Large intestine (tissue), 3 donors: ENCODE results near the gene RNF11. TPM values are rescaled to one million over a fixed set of nuclear protein-coding genes. Genes with fewer than 3 reads are reported as not detected.

Source experiments
- DNase-seq, 2 donors: peaks; one replicate each; pipeline versions ENCODE4 v3.0.0 to v3.0.0-alpha.2; 2013
- H3K27ac ChIP-seq: one replicate; pipeline ENCODE4 v1.5.1; 2013; ENCODE audit warnings: low read length
- H3K27me3 ChIP-seq: 2 replicates; pipeline ENCODE4 v1.6.1; 2013; ENCODE audit warnings: low read length; ENCODE audit not compliant: control insufficient read depth, insufficient read depth
- H3K36me3 ChIP-seq: 2 replicates; pipeline ENCODE4 v1.6.1; 2013; ENCODE audit warnings: low read length; ENCODE audit not compliant: control insufficient read depth, insufficient read depth
- H3K4me1 ChIP-seq: one replicate; pipeline ENCODE4 v1.6.1; 2013; ENCODE audit warnings: low read length; ENCODE audit not compliant: control insufficient read depth, insufficient read depth
- H3K4me3 ChIP-seq: one replicate; pipeline ENCODE4 v1.5.1; 2013; ENCODE audit warnings: low read length
- H3K9me3 ChIP-seq: one replicate; pipeline ENCODE4 v1.6.1; 2013; ENCODE audit warnings: mild to moderate bottlenecking, low read depth, low read length, moderate library complexity; ENCODE audit not compliant: control insufficient read depth
- WGBS: methylation state at CpG from one replicate; pipeline ENCODE4 v1.1.5; 2013; ENCODE audit warnings: low lambda C conversion rate; ENCODE audit not compliant: insufficient coverage; 5-methylcytosine and 5-hydroxymethylcytosine counted together
- polyA plus RNA-seq: library from polyadenylated mRNA; unstranded; fragments of 120-200 nt; gene quantifications from one replicate; pipeline ENCODE4 v1.2.1, GENCODE V29; 2013

The RNF11 gene
- polyA plus RNA-seq, 1 donor, result 80.0 TPM

- WGBS, result 100% methylated on average over 1 of the region's 4 CpGs
- H3K4me3 ChIP-seq, result no peak overlapping the region
- H3K36me3 ChIP-seq, result peaks cover 4% of the 10 kb centered on the region
- H3K27me3 ChIP-seq, result no peaks in the 10 kb centered on the region
- no peaks in the 10 kb centered on the region for H3K9me3 ChIP-seq
- DNase-seq, result no peak
- no peak overlapping the region for H3K27ac ChIP-seq
- peaks cover 8% of the 10 kb centered on the region for H3K4me1 ChIP-seq
Measured at GRCh38 chr1:51280321-51280978, 44.4 kb downstream of the RNF11 start.

- no peak for DNase-seq
- H3K4me3 ChIP-seq, result no peak overlapping the region
- no peaks in the 10 kb centered on the region for H3K9me3 ChIP-seq
- H3K27me3 ChIP-seq, result no peaks in the 10 kb centered on the region
- no peaks in the 10 kb centered on the region for H3K36me3 ChIP-seq
- no peak overlapping the region for H3K27ac ChIP-seq
- no CpG with 5 or more reads among the region's 5 CpGs for WGBS
- peaks cover 8% of the 10 kb centered on the region for H3K4me1 ChIP-seq
Measured at GRCh38 chr1:51281807-51282206, 45.7 kb downstream of the RNF11 start.

- no CpG with 5 or more reads among the region's 5 CpGs for WGBS
- Histone ChIP-seq H3K9me3 (no peaks in the 10 kb centered on the region), H3K36me3 (no peaks in the 10 kb centered on the region), H3K27me3 (no peaks in the 10 kb centered on the region), H3K27ac (no peak overlapping the region), H3K4me1 (peaks cover 8% of the 10 kb centered on the region), H3K4me3 (no peak overlapping the region)
- DNase-seq, result no peak
Measured at GRCh38 chr1:51282605-51283004, 46.5 kb downstream of the RNF11 start.

- H3K9me3 ChIP-seq, result no peaks in the 10 kb centered on the region
- H3K4me3 ChIP-seq, result no peak overlapping the region
- no CpG with 5 or more reads among the region's 5 CpGs for WGBS
- H3K4me1 ChIP-seq, result peaks cover 8% of the 10 kb centered on the region
- DNase-seq, result peak in 1 of 2 donors; percentile 57
- H3K27me3 ChIP-seq, result no peaks in the 10 kb centered on the region
- H3K36me3 ChIP-seq, result peaks cover 12% of the 10 kb centered on the region
- H3K27ac ChIP-seq, result no peak overlapping the region
Measured at GRCh38 chr1:51283979-51284378, 47.9 kb downstream of the RNF11 start.

- Histone ChIP-seq H3K4me1 (peaks cover 8% of the 10 kb centered on the region), H3K27me3 (no peaks in the 10 kb centered on the region), H3K9me3 (no peaks in the 10 kb centered on the region), H3K4me3 (no peak overlapping the region), H3K36me3 (peaks cover 14% of the 10 kb centered on the region), H3K27ac (no peak overlapping the region)
- peak; percentile 19 to 52 for DNase-seq
Measured at GRCh38 chr1:51284487-51284954, 48.4 kb downstream of the RNF11 start.

- DNase-seq, result no peak
- H3K27me3 ChIP-seq, result no peaks in the 10 kb centered on the region
- no CpG with 5 or more reads among the region's 1 CpG for WGBS
- no peaks in the 10 kb centered on the region for H3K9me3 ChIP-seq
- H3K27ac ChIP-seq, result no peak overlapping the region
- H3K36me3 ChIP-seq, result peaks cover 17% of the 10 kb centered on the region
- H3K4me1 ChIP-seq, result peaks cover 8% of the 10 kb centered on the region
- H3K4me3 ChIP-seq, result no peak overlapping the region
Measured at GRCh38 chr1:51285055-51285454, 49.0 kb downstream of the RNF11 start.

GRCh38 chr1:51287966-51288365 lies 51.9 kb downstream of the RNF11 start:
- no peak overlapping the region for H3K27ac ChIP-seq
- no CpG with 5 or more reads among the region's 8 CpGs for WGBS
- H3K27me3 ChIP-seq, result no peaks in the 10 kb centered on the region
- no peak for DNase-seq
- no peak overlapping the region for H3K4me3 ChIP-seq
- peaks cover 8% of the 10 kb centered on the region for H3K4me1 ChIP-seq
- H3K9me3 ChIP-seq, result no peaks in the 10 kb centered on the region
- peaks cover 20% of the 10 kb centered on the region for H3K36me3 ChIP-seq

GRCh38 chr1:51288578-51288977 lies 52.5 kb downstream of the RNF11 start:
- no CpG with 5 or more reads among the region's 5 CpGs for WGBS
- peaks cover 20% of the 10 kb centered on the region for H3K36me3 ChIP-seq
- peaks cover 8% of the 10 kb centered on the region for H3K4me1 ChIP-seq
- H3K27me3 ChIP-seq, result no peaks in the 10 kb centered on the region
- H3K9me3 ChIP-seq, result no peaks in the 10 kb centered on the region
- no peak overlapping the region for H3K27ac ChIP-seq
- no peak overlapping the region for H3K4me3 ChIP-seq
- DNase-seq, result no peak

GRCh38 chr1:51289676-51290488 lies 53.8 kb downstream of the RNF11 start:
- H3K27me3 ChIP-seq, result no peaks in the 10 kb centered on the region
- H3K4me3 ChIP-seq, result no peak overlapping the region
- H3K4me1 ChIP-seq, result no peaks in the 10 kb centered on the region
- no peaks in the 10 kb centered on the region for H3K9me3 ChIP-seq
- WGBS, result no CpG with 5 or more reads among the region's 8 CpGs
- H3K27ac ChIP-seq, result no peak overlapping the region
- no peak for DNase-seq
- H3K36me3 ChIP-seq, result peaks cover 22% of the 10 kb centered on the region

- Histone ChIP-seq H3K9me3 (no peaks in the 10 kb centered on the region), H3K27ac (no peak overlapping the region), H3K4me1 (no peaks in the 10 kb centered on the region), H3K36me3 (peaks cover 22% of the 10 kb centered on the region), H3K27me3 (no peaks in the 10 kb centered on the region), H3K4me3 (no peak overlapping the region)
- no CpG with 5 or more reads among the region's 5 CpGs for WGBS
- DNase-seq, result no peak
Measured at GRCh38 chr1:51290489-51290847, 54.4 kb downstream of the RNF11 start.
